ENCODE measurements around the gene CDO1.

DNA sequence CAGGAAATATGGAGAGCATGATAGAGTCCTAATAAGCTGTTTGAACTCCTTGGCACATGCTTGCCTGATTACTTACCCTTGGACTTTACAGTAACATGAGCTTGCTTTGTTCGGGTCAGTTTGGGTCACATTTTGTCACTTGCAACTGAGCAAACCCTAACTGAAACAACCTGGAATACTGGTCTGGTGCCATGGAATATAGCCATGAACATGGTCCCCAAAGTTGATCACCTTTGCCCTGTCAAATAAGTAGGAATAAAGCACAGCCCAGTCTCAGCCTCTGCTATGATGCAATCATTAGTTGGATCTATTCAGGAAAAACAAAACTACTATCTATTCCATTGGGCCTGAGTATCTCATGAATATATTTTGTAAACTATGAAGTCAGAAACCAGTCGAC lies 18.2 kb downstream of the CDO1 start:
- TF ChIP-seq, protein P1, sequence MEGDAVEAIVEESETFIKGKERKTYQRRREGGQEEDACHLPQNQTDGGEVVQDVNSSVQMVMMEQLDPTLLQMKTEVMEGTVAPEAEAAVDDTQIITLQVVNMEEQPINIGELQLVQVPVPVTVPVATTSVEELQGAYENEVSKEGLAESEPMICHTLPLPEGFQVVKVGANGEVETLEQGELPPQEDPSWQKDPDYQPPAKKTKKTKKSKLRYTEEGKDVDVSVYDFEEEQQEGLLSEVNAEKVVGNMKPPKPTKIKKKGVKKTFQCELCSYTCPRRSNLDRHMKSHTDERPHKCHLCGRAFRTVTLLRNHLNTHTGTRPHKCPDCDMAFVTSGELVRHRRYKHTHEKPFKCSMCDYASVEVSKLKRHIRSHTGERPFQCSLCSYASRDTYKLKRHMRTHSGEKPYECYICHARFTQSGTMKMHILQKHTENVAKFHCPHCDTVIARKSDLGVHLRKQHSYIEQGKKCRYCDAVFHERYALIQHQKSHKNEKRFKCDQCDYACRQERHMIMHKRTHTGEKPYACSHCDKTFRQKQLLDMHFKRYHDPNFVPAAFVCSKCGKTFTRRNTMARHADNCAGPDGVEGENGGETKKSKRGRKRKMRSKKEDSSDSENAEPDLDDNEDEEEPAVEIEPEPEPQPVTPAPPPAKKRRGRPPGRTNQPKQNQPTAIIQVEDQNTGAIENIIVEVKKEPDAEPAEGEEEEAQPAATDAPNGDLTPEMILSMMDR (IDR thresholded peaks at IDR 0.05; ENCODE audit: insufficient read depth, low read length): no peak
- TF ChIP-seq POLR2AphosphoS5 (IDR thresholded peaks at IDR 0.05; ENCODE audit: low read depth) (no peak), GABPA (IDR thresholded peaks at IDR 0.05; ENCODE audit: low read depth) (no peak), SPI1 (IDR thresholded peaks at IDR 0.05; ENCODE audit: borderline replicate concordance, low read depth) (no peak)
- TF ChIP-seq, protein P2, sequence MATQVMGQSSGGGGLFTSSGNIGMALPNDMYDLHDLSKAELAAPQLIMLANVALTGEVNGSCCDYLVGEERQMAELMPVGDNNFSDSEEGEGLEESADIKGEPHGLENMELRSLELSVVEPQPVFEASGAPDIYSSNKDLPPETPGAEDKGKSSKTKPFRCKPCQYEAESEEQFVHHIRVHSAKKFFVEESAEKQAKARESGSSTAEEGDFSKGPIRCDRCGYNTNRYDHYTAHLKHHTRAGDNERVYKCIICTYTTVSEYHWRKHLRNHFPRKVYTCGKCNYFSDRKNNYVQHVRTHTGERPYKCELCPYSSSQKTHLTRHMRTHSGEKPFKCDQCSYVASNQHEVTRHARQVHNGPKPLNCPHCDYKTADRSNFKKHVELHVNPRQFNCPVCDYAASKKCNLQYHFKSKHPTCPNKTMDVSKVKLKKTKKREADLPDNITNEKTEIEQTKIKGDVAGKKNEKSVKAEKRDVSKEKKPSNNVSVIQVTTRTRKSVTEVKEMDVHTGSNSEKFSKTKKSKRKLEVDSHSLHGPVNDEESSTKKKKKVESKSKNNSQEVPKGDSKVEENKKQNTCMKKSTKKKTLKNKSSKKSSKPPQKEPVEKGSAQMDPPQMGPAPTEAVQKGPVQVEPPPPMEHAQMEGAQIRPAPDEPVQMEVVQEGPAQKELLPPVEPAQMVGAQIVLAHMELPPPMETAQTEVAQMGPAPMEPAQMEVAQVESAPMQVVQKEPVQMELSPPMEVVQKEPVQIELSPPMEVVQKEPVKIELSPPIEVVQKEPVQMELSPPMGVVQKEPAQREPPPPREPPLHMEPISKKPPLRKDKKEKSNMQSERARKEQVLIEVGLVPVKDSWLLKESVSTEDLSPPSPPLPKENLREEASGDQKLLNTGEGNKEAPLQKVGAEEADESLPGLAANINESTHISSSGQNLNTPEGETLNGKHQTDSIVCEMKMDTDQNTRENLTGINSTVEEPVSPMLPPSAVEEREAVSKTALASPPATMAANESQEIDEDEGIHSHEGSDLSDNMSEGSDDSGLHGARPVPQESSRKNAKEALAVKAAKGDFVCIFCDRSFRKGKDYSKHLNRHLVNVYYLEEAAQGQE (IDR thresholded peaks at IDR 0.05; ENCODE audit: insufficient replicate concordance, low read depth): no peak

Data from HL-60 (cell line).